Measurements from ENCODE around the gene CSF1R.
"Not testable (repeated sequence)": the region's sequence is repeated elsewhere in the genome, so short reads cannot be mapped to it uniquely, and the experiment has no call there.

Gene CSF1R

GRCh38 chr5:150103678-150104549, 17.6 kb upstream of the CSF1R start:
- FAIRE-seq (no peak), DNase-seq (ENCODE audit: insufficient read length, low spot score) (no peak)
- no peak for TF ChIP-seq POLR2A (IDR thresholded peaks at IDR 0.05; ENCODE audit: low read depth, low read length)

GRCh38 chr5:150101023-150101422, 14.7 kb upstream of the CSF1R start:
- TF ChIP-seq POLR2A (IDR thresholded peaks at IDR 0.05; ENCODE audit: low read depth, low read length) = no peak
- FAIRE-seq (no peak), DNase-seq (ENCODE audit: insufficient read length, low spot score) (no peak)

- no peak for TF ChIP-seq POLR2A (IDR thresholded peaks at IDR 0.05; ENCODE audit: low read depth, low read length)
- FAIRE-seq (no peak), DNase-seq (ENCODE audit: insufficient read length, low spot score) (no peak)
Measured at GRCh38 chr5:150097152-150097551, 10.8 kb upstream of the CSF1R start.

GRCh38 chr5:150092159-150092787, 5.9 kb upstream of the CSF1R start:
- DNase-seq (ENCODE audit: insufficient read length, low spot score) (no peak), FAIRE-seq (no peak)
- no peak for TF ChIP-seq POLR2A (IDR thresholded peaks at IDR 0.05; ENCODE audit: low read depth, low read length)

- FAIRE-seq = no peak
- TF ChIP-seq POLR2A (IDR thresholded peaks at IDR 0.05; ENCODE audit: low read depth, low read length) = no peak
- no peak for DNase-seq (ENCODE audit: insufficient read length, low spot score)
Measured at GRCh38 chr5:150085191-150085912, 1.0 kb downstream of the CSF1R start.

GRCh38 chr5:150084754-150085153, 1.6 kb downstream of the CSF1R start:
- not testable (repeated sequence) for FAIRE-seq; DNase-seq (ENCODE audit: insufficient read length, low spot score)

GRCh38 chr5:150082889-150083288, 3.5 kb downstream of the CSF1R start:
- no peak for FAIRE-seq
- no peak for DNase-seq (ENCODE audit: insufficient read length, low spot score)
- no peak for TF ChIP-seq POLR2A (IDR thresholded peaks at IDR 0.05; ENCODE audit: low read depth, low read length)

GRCh38 chr5:150082374-150082773, 4.0 kb downstream of the CSF1R start:
- no peak for FAIRE-seq
- TF ChIP-seq POLR2A (IDR thresholded peaks at IDR 0.05; ENCODE audit: low read depth, low read length) = no peak
- DNase-seq (ENCODE audit: insufficient read length, low spot score) = no peak

- FAIRE-seq (no peak), DNase-seq (ENCODE audit: insufficient read length, low spot score) (no peak)
Measured at GRCh38 chr5:150081541-150082283, 4.6 kb downstream of the CSF1R start.

GRCh38 chr5:150080696-150081435, 5.5 kb downstream of the CSF1R start:
- FAIRE-seq = no peak

More at GRCh38 chr5:150081541-150082283, 4.6 kb downstream of the CSF1R start:
- TF ChIP-seq POLR2A (IDR thresholded peaks at IDR 0.05; ENCODE audit: low read depth, low read length) = no peak

GRCh38 chr5:150079909-150080461, 6.4 kb downstream of the CSF1R start:
- FAIRE-seq (no peak), DNase-seq (ENCODE audit: insufficient read length, low spot score) (no peak)
- TF ChIP-seq POLR2A (IDR thresholded peaks at IDR 0.05; ENCODE audit: low read depth, low read length) = no peak

More at GRCh38 chr5:150080696-150081435, 5.5 kb downstream of the CSF1R start:
- TF ChIP-seq POLR2A (IDR thresholded peaks at IDR 0.05; ENCODE audit: low read depth, low read length) = no peak
- DNase-seq (ENCODE audit: insufficient read length, low spot score) = no peak

- DNase-seq (ENCODE audit: insufficient read length, low spot score) = no peak
- no peak for FAIRE-seq
- TF ChIP-seq POLR2A (IDR thresholded peaks at IDR 0.05; ENCODE audit: low read depth, low read length) = no peak
Measured at GRCh38 chr5:150078802-150079689, 7.3 kb downstream of the CSF1R start.

Measured in H54 (cell line).